Large intestine (tissue), 3 donors: ENCODE data around the gene PRKACG. TPM values are rescaled to one million over a fixed set of nuclear protein-coding genes. Genes with fewer than 3 reads are reported as not detected.

ENCODE experiments used
- DNase-seq, 2 donors: peaks; one replicate each; pipeline versions ENCODE4 v3.0.0 to v3.0.0-alpha.2; 2013
- H3K27ac ChIP-seq: one replicate; pipeline ENCODE4 v1.5.1; 2013; ENCODE audit warnings: low read length
- H3K27me3 ChIP-seq: 2 replicates; pipeline ENCODE4 v1.6.1; 2013; ENCODE audit warnings: low read length; ENCODE audit not compliant: control insufficient read depth, insufficient read depth
- H3K36me3 ChIP-seq: 2 replicates; pipeline ENCODE4 v1.6.1; 2013; ENCODE audit warnings: low read length; ENCODE audit not compliant: control insufficient read depth, insufficient read depth
- H3K4me1 ChIP-seq: one replicate; pipeline ENCODE4 v1.6.1; 2013; ENCODE audit warnings: low read length; ENCODE audit not compliant: control insufficient read depth, insufficient read depth
- H3K4me3 ChIP-seq: one replicate; pipeline ENCODE4 v1.5.1; 2013; ENCODE audit warnings: low read length
- H3K9me3 ChIP-seq: one replicate; pipeline ENCODE4 v1.6.1; 2013; ENCODE audit warnings: mild to moderate bottlenecking, low read depth, low read length, moderate library complexity; ENCODE audit not compliant: control insufficient read depth
- WGBS: methylation state at CpG from one replicate; pipeline ENCODE4 v1.1.5; 2013; ENCODE audit warnings: low lambda C conversion rate; ENCODE audit not compliant: insufficient coverage; 5-methylcytosine and 5-hydroxymethylcytosine counted together
- polyA plus RNA-seq: library from polyadenylated mRNA; unstranded; fragments of 120-200 nt; gene quantifications from one replicate; pipeline ENCODE4 v1.2.1, GENCODE V29; 2013

The PRKACG gene
- polyA plus RNA-seq, 1 donor: 0.04 TPM

- DNase-seq: peak; percentile 23 to 54
Measured at GRCh38 chr9:69027355-69028097, 13.6 kb upstream of the PRKACG start.

GRCh38 chr9:69023650-69024049 is 9.7 kb upstream of the PRKACG start:
- WGBS: 40% methylated on average over 1 of the region's 7 CpGs

More at GRCh38 chr9:69027355-69028097, 13.6 kb upstream of the PRKACG start:
- Histone ChIP-seq H3K27ac (no peak overlapping the region), H3K4me1 (no peaks in the 10 kb centered on the region), H3K4me3 (no peak overlapping the region), H3K9me3 (no peaks in the 10 kb centered on the region), H3K36me3 (no peaks in the 10 kb centered on the region), H3K27me3 (no peaks in the 10 kb centered on the region)
- no CpG with 5 or more reads among the region's 5 CpGs for WGBS

GRCh38 chr9:69020301-69021145 is 6.6 kb upstream of the PRKACG start:
- H3K27me3 ChIP-seq: no peaks in the 10 kb centered on the region
- H3K4me1 ChIP-seq: no peaks in the 10 kb centered on the region
- no CpG with 5 or more reads among the region's 8 CpGs for WGBS
- DNase-seq: no peak
- no peaks in the 10 kb centered on the region for H3K36me3 ChIP-seq
- H3K9me3 ChIP-seq: no peaks in the 10 kb centered on the region
- H3K27ac ChIP-seq: no peak overlapping the region
- no peak overlapping the region for H3K4me3 ChIP-seq

More at GRCh38 chr9:69023650-69024049, 9.7 kb upstream of the PRKACG start:
- Histone ChIP-seq H3K27me3 (no peaks in the 10 kb centered on the region), H3K4me3 (no peak overlapping the region), H3K4me1 (no peaks in the 10 kb centered on the region), H3K36me3 (no peaks in the 10 kb centered on the region), H3K27ac (no peak overlapping the region), H3K9me3 (no peaks in the 10 kb centered on the region)
- DNase-seq: no peak

GRCh38 chr9:69019808-69020207 is 5.9 kb upstream of the PRKACG start:
- DNase-seq: peak; percentile 35 to 60
- WGBS: no CpG with 5 or more reads among the region's 3 CpGs
- no peaks in the 10 kb centered on the region for H3K36me3 ChIP-seq
- no peak overlapping the region for H3K4me3 ChIP-seq
- H3K9me3 ChIP-seq: no peaks in the 10 kb centered on the region
- H3K4me1 ChIP-seq: no peaks in the 10 kb centered on the region
- H3K27me3 ChIP-seq: no peaks in the 10 kb centered on the region
- H3K27ac ChIP-seq: no peak overlapping the region

- H3K36me3 ChIP-seq: no peaks in the 10 kb centered on the region
- no peak for DNase-seq
- no peaks in the 10 kb centered on the region for H3K4me1 ChIP-seq
- WGBS: no CpG with 5 or more reads among the region's 5 CpGs
- H3K4me3 ChIP-seq: no peak overlapping the region
- H3K27ac ChIP-seq: no peak overlapping the region
- no peaks in the 10 kb centered on the region for H3K27me3 ChIP-seq
- peaks cover 1% of the 10 kb centered on the region for H3K9me3 ChIP-seq
Measured at GRCh38 chr9:69018737-69019136, 4.8 kb upstream of the PRKACG start.

- peaks cover 7% of the 10 kb centered on the region for H3K9me3 ChIP-seq
- no peaks in the 10 kb centered on the region for H3K4me1 ChIP-seq
- H3K27me3 ChIP-seq: no peaks in the 10 kb centered on the region
- no peaks in the 10 kb centered on the region for H3K36me3 ChIP-seq
- DNase-seq: no peak
- no peak overlapping the region for H3K4me3 ChIP-seq
- no peak overlapping the region for H3K27ac ChIP-seq
- no CpG with 5 or more reads among the region's 5 CpGs for WGBS
Measured at GRCh38 chr9:69016191-69017096, 2.5 kb upstream of the PRKACG start.

- H3K36me3 ChIP-seq: peaks cover 7% of the 10 kb centered on the region
- no peaks in the 10 kb centered on the region for H3K27me3 ChIP-seq
- no CpG with 5 or more reads among the region's 26 CpGs for WGBS
- peaks cover 7% of the 10 kb centered on the region for H3K9me3 ChIP-seq
- H3K27ac ChIP-seq: no peak overlapping the region
- no peak for DNase-seq
- no peak overlapping the region for H3K4me3 ChIP-seq
- no peaks in the 10 kb centered on the region for H3K4me1 ChIP-seq
Measured at GRCh38 chr9:69013382-69013727, 558 bp downstream of the PRKACG start.

GRCh38 chr9:69012696-69013381 is 1.1 kb downstream of the PRKACG start:
- no peak for DNase-seq
- H3K27me3 ChIP-seq: no peaks in the 10 kb centered on the region
- no peaks in the 10 kb centered on the region for H3K4me1 ChIP-seq
- H3K27ac ChIP-seq: no peak overlapping the region
- H3K36me3 ChIP-seq: peaks cover 12% of the 10 kb centered on the region
- no peak overlapping the region for H3K4me3 ChIP-seq
- H3K9me3 ChIP-seq: peaks cover 7% of the 10 kb centered on the region
- WGBS: no CpG with 5 or more reads among the region's 18 CpGs

- WGBS: no CpG with 5 or more reads among the region's 1 CpG
- DNase-seq: no peak
- no peak overlapping the region for H3K4me3 ChIP-seq
Measured at GRCh38 chr9:69009708-69010107, 4.2 kb downstream of the PRKACG start.

More at GRCh38 chr9:69009708-69010107, 4.2 kb downstream of the PRKACG start:
- H3K9me3 ChIP-seq: peaks cover 7% of the 10 kb centered on the region
- H3K36me3 ChIP-seq: peaks cover 17% of the 10 kb centered on the region
- no peaks in the 10 kb centered on the region for H3K4me1 ChIP-seq
- H3K27ac ChIP-seq: no peak overlapping the region
- no peaks in the 10 kb centered on the region for H3K27me3 ChIP-seq
